IMR-90 (cell line): ENCODE measurements around the gene CPSF4.

Source experiments
- CTCF ChIP-seq: conservative IDR thresholded peaks from 2 replicates; pipeline ENCODE4 v1.5.1; 2012; ENCODE audit warnings: mild to moderate bottlenecking, low read depth, low read length, improper control_type of control experiment
- MAFK ChIP-seq: IDR thresholded peaks from 2 replicates; pipeline ENCODE4 v1.6.1; 2012; ENCODE audit warnings: low read depth, low read length, improper control_type of control experiment
- MAZ ChIP-seq: IDR thresholded peaks from 2 replicates; pipeline ENCODE4 v1.6.1; 2012; ENCODE audit warnings: low read depth, mild to moderate bottlenecking, low read length, improper control_type of control experiment, moderate library complexity, borderline replicate concordance
- MXI1 ChIP-seq: IDR thresholded peaks from 2 replicates; pipeline ENCODE4 v1.6.1; 2012; ENCODE audit warnings: low read depth, mild to moderate bottlenecking, low read length, moderate library complexity, borderline replicate concordance
- NFE2L2 ChIP-seq: fragments of 150-350 bp; IDR thresholded peaks from 2 replicates; pipeline ENCODE4 v1.6.1; 2016; ENCODE audit warnings: low read depth, mild to moderate bottlenecking, low read length
- POLR2A ChIP-seq: IDR thresholded peaks from 2 replicates; pipeline ENCODE4 v1.6.1; 2012; ENCODE audit warnings: mild to moderate bottlenecking, low read depth, low read length
- RFX5 ChIP-seq: IDR thresholded peaks from 2 replicates; pipeline ENCODE4 v1.8.0; 2012; ENCODE audit warnings: low read depth, mild to moderate bottlenecking, low read length, moderate library complexity
- USF2 ChIP-seq: fragments of 150-350 bp; IDR thresholded peaks from 2 replicates; pipeline ENCODE4 v1.6.1; 2017; ENCODE audit warnings: mild to moderate bottlenecking, antibody characterized with exemption, low read length, low read depth

- TF ChIP-seq MXI1 (no peak), CTCF (peak; percentile 24; the same call in 1 of the 2 replicates), USF2 (no peak), POLR2A (no peak), MAZ (no peak), RFX5 (no peak), MAFK (no peak), NFE2L2 (no peak)
Measured at GRCh38 chr7:99459087-99459486, 20.3 kb downstream of the CPSF4 start.
